GM18951 (cell line): ENCODE measurements around the gene NIPAL3.
"Not testable (repeated sequence)": the region's sequence is repeated elsewhere in the genome, so short reads cannot be mapped to it uniquely, and the experiment has no call there.

Experiments used
- POLR2A ChIP-seq: IDR thresholded peaks from 4 replicates; pipeline ENCODE4 v1.6.1; 2011; ENCODE audit warnings: mild to moderate bottlenecking; ENCODE audit not compliant: insufficient read length, insufficient read depth; ENCODE audit errors: extremely low read depth
- in situ Hi-C: fragments of 300-500 bp; cut with MboI; formaldehyde crosslinking; loops from one replicate; pipeline ENCODE4 v1.12.0; 2022; ENCODE audit warnings: low sequenced_read_pairs, mixed read lengths, inconsistent platforms; ENCODE audit not compliant: unreplicated experiment

The NIPAL3 gene

DNA sequence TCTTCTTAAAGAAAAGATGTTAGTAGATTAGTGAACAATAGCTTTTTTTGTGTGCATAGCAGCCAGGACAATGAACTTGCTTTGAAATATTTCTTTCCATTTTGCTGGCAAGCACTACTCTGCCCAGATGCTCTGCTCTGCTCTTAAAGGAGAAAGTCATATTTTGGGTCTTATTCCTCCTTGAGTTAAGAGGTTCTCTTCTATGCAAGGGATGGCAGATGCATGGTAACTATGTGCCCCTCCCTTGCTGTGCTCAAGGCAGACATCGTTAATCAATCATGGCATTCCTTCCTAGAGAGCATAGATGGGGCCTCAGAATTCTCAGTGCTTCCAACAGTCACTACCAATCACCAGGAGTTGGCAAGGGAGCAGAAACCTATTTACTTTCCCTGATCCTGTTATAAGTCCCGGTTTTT lies 27.6 kb downstream of the NIPAL3 start:
- in situ Hi-C loops, result no loop called here

GRCh38 chr1:24446446-24446845 lies 30.8 kb downstream of the NIPAL3 start:
- in situ Hi-C loops, result not testable (repeated sequence)

More for the DNA sequence above, 27.6 kb downstream of the NIPAL3 start:
- TF ChIP-seq POLR2A, result no peak

DNA sequence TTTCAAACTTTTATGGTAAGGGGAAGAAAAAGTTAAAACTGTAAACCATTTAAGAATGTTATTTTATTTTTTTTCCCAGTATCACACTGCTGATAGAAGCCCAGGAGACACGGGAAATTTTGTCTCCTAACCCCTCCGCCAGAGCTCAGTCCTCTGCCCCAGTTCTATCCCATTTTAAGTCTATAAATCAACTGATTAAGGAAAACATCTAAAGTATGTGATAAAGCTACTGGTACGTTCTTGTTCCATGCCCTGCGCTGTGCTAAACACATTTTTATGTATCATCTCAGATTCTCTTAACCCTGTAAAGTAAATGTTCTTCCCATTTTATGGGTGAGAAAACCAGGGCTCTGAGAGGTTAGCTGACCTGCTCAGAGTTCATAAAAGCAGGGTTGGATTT lies 34.7 kb downstream of the NIPAL3 start:
- no peak for TF ChIP-seq POLR2A
- in situ Hi-C loops, result no loop called here

DNA sequence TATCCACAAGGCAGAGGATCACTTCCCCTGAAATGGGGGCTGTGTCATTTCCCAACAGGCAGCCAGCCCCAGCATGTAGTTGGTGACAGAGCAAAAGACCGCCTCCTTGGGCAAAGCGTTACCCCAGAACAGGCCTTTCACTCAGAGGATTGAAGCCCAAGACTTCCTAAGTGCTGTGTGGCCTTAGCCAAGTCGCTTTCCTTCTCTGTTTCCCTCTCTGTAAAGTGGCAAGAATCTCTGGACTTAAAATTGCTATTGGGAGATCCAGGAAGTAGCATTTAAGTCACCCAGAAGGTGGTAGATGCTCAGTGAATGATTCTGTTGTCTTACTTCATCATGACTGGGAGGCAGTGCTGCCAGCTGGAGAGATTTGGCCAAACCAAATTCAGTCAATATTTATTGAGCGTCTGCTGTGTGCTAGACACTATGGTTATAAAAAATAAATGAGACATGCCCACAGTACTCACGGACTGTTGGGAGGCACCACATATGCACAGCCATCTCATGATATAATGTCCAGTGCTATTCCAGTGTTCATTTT lies 35.3 kb downstream of the NIPAL3 start:
- in situ Hi-C loops, result no loop called here
- TF ChIP-seq POLR2A, result no peak

DNA sequence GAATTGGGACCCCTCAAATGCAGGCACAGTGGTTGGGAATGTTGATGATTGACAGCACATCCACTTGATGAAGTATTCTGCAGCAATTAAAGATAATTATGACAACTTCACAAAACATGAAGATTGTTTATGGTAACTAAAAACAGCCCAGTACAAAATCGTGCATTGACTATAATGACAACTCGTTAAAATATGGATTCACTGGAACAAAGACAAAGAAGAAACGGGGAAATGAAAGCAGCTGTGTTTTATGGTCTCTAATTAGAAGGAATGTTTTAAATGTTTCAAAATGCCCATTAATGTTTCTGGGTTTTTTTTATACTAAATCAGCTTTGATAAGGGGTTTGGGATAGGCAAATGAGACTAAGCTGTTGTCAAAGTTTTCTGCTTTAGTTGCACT lies 36.1 kb downstream of the NIPAL3 start:
- TF ChIP-seq POLR2A, result no peak
- in situ Hi-C loops, result no loop called here

- TF ChIP-seq POLR2A, result no peak
- in situ Hi-C loops, result no loop called here
Observed at GRCh38 chr1:24452922-24453485, 37.4 kb downstream of the NIPAL3 start.

- in situ Hi-C loops, result no loop called here
- TF ChIP-seq POLR2A, result no peak
Observed at GRCh38 chr1:24454673-24455072, 39.1 kb downstream of the NIPAL3 start.

DNA sequence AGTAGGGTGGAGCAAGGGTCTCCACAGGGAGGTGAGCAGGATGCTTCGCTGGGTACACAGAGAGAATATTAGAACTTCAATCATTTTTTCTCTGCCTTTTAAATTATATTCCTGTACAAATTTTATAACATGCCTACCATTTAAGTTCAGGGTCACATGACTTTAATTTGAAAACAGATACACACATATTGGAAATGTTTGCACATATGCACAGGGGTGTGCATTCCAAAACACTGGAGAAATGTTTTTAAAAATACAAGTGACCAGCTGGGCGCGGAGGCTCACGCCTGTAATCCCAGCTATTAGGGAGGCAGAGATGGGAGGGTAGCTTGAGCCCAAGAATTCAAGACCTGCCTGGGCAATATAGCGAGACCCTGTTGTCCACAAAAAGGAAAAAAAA lies 39.7 kb downstream of the NIPAL3 start:
- in situ Hi-C loops, result no loop called here
- no peak for TF ChIP-seq POLR2A

DNA sequence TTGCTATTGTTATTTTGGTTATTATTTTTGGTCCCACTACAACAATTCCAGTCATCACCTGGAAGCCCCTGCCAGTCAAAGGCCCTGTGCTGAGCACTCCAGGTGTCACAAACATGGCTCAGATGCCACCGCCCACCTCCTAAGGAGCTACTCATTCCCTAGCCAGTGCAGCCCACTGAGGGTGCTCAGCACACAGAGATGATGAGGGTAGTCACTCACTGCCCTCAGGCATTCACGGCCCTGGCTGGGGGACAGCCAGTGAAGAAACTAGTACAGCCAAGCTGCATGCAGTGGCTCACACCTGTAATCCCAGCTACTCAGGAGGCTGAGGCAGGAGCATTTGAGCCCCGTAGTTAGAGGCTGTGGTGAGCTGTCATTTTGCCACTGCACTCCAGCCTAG lies 42.3 kb downstream of the NIPAL3 start:
- TF ChIP-seq POLR2A, result no peak
- in situ Hi-C loops, result no loop called here

GRCh38 chr1:24459551-24460266 lies 44.1 kb downstream of the NIPAL3 start:
- TF ChIP-seq POLR2A, result no peak
- in situ Hi-C loops, result no loop called here

DNA sequence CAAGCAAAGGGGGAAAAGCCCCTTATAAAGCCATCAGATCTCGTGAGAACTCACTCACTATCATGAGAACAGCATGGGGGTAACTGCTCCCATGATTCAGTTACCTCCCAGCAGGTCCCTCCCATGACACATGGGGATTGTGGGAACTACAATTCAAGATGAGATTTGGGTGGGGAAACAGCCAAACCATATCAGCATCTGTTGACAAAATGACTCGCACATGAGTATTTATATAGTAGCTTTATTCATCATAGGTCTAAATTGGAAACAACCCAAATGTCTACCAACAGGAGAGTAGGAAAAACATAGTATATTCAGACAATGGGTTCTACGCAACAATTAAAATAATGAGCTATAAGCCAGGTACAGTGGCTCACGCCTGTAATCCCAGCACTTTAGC lies 46.5 kb downstream of the NIPAL3 start:
- in situ Hi-C loops, result not testable (repeated sequence)

- in situ Hi-C loops, result no loop called here
- TF ChIP-seq POLR2A, result no peak
Observed at GRCh38 chr1:24463776-24464735, 48.5 kb downstream of the NIPAL3 start.

- in situ Hi-C loops, result no loop called here
- TF ChIP-seq POLR2A, result no peak
Observed at GRCh38 chr1:24465099-24465498, 49.5 kb downstream of the NIPAL3 start.
